ENCODE data around the gene MRPL11. TPM values are rescaled to one million over a fixed set of nuclear protein-coding genes. Genes with fewer than 3 reads are reported as not detected.
A peak's percentile ranks its signal among the peaks of the same experiment; 100 is the strongest.

MRPL11 gene
- total and polyA plus RNA-seq, 2 of the 13 experiments (the other 11 are each of a cell fraction or from before 2014, with no cell fraction given) = 72.9 to 176 TPM

DNA sequence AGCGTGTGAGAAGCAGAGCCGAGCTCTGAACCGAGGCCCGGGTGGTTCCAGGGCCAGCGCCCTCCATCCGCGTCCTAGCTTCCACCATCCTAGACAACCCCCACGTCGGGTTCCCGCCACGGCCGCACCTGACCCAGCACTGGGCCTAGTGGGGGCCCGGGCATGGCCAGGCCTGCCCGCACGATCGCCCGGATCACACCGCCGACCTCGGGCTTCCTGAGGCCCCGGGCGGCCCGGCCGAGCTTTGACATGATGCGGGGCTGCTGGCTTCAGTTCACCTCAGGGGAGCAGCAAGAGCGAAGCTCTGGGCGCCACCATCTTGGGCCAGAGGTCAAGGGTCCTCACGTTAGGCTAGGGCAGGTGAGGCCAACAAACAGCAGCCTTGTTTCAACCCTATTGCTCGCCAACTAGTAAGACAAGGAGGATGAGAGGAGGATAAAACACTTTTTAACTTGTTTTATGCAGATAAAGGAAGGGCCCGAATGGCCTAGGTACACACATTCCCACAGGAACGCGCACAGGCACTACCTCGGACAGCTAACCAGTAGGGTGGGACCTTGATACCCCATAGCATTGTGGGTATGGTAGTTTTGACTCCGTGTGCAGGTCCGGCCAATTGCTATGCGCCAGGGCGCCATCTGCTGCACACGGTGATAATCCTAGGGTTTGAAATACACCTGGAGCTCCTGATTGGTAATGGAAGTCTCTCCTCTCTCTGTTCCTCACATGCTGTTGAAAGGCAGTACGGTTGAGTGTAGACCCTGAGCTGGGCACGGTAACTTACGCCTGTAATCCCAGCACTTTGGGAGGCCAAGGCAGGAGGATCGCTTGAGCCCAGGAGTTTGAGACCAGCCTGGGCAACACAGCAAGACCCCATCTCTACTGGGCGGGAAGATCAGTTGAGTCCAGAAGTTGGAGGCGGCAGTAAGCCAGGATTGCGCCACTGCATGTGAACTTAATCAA, at the start of gene MRPL11 (continued):
- TF ChIP-seq, protein P1, sequence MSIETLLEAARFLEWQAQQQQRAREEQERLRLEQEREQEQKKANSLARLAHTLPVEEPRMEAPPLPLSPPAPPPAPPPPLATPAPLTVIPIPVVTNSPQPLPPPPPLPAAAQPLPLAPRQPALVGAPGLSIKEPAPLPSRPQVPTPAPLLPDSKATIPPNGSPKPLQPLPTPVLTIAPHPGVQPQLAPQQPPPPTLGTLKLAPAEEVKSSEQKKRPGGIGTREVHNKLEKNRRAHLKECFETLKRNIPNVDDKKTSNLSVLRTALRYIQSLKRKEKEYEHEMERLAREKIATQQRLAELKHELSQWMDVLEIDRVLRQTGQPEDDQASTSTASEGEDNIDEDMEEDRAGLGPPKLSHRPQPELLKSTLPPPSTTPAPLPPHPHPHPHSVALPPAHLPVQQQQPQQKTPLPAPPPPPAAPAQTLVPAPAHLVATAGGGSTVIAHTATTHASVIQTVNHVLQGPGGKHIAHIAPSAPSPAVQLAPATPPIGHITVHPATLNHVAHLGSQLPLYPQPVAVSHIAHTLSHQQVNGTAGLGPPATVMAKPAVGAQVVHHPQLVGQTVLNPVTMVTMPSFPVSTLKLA (IDR thresholded peaks at IDR 0.05) = no peak; the same call in 1 of the 2 replicates
- peak; percentile 74 for TF ChIP-seq ZEB1 (IDR thresholded peaks at IDR 0.05; ENCODE audit: insufficient replicate concordance, low read depth)
- 0 out of 2 replicates have a peak, but pooled peaks have one; percentile 17 for TF ChIP-seq RFXAP (CRISPR knock-in tag; IDR thresholded peaks at IDR 0.05; ENCODE audit: borderline replicate concordance)
- no peak for TF ChIP-seq ZNF138 (CRISPR knock-in tag; IDR thresholded peaks at IDR 0.05; ENCODE audit: low read depth)
- no peak for TF ChIP-seq ATAD3A (CRISPR knock-in tag; IDR thresholded peaks at IDR 0.05)
- no peak for TF ChIP-seq ZNF468 (CRISPR knock-in tag; IDR thresholded peaks at IDR 0.05)
- peak; percentile 51; the same call in 1 of the 2 replicates for TF ChIP-seq ZNF546 (CRISPR knock-in tag; conservative IDR thresholded peaks at IDR 0.05)
- TF ChIP-seq FOSL2 (CRISPR knock-in tag; IDR thresholded peaks at IDR 0.05) = no peak
- 0 out of 2 replicates have a peak, but pooled peaks have one; percentile 4 for TF ChIP-seq DR1 (CRISPR knock-in tag; IDR thresholded peaks at IDR 0.05)
- TF ChIP-seq MTA1 (CRISPR knock-in tag; IDR thresholded peaks at IDR 0.05; ENCODE audit: borderline replicate concordance) = no peak; the same call in 1 of the 2 replicates
- TF ChIP-seq, protein P2, sequence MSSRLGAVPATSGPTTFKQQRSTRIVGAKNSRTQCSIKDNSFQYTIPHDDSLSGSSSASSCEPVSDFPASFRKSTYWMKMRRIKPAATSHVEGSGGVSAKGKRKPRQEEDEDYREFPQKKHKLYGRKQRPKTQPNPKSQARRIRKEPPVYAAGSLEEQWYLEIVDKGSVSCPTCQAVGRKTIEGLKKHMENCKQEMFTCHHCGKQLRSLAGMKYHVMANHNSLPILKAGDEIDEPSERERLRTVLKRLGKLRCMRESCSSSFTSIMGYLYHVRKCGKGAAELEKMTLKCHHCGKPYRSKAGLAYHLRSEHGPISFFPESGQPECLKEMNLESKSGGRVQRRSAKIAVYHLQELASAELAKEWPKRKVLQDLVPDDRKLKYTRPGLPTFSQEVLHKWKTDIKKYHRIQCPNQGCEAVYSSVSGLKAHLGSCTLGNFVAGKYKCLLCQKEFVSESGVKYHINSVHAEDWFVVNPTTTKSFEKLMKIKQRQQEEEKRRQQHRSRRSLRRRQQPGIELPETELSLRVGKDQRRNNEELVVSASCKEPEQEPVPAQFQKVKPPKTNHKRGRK (CRISPR knock-in tag; IDR thresholded peaks at IDR 0.05) = no peak
- TF ChIP-seq SYNCRIP (IDR thresholded peaks at IDR 0.05; ENCODE audit: insufficient read depth, low read depth, low read length) = no peak
- TF ChIP-seq, protein P3, sequence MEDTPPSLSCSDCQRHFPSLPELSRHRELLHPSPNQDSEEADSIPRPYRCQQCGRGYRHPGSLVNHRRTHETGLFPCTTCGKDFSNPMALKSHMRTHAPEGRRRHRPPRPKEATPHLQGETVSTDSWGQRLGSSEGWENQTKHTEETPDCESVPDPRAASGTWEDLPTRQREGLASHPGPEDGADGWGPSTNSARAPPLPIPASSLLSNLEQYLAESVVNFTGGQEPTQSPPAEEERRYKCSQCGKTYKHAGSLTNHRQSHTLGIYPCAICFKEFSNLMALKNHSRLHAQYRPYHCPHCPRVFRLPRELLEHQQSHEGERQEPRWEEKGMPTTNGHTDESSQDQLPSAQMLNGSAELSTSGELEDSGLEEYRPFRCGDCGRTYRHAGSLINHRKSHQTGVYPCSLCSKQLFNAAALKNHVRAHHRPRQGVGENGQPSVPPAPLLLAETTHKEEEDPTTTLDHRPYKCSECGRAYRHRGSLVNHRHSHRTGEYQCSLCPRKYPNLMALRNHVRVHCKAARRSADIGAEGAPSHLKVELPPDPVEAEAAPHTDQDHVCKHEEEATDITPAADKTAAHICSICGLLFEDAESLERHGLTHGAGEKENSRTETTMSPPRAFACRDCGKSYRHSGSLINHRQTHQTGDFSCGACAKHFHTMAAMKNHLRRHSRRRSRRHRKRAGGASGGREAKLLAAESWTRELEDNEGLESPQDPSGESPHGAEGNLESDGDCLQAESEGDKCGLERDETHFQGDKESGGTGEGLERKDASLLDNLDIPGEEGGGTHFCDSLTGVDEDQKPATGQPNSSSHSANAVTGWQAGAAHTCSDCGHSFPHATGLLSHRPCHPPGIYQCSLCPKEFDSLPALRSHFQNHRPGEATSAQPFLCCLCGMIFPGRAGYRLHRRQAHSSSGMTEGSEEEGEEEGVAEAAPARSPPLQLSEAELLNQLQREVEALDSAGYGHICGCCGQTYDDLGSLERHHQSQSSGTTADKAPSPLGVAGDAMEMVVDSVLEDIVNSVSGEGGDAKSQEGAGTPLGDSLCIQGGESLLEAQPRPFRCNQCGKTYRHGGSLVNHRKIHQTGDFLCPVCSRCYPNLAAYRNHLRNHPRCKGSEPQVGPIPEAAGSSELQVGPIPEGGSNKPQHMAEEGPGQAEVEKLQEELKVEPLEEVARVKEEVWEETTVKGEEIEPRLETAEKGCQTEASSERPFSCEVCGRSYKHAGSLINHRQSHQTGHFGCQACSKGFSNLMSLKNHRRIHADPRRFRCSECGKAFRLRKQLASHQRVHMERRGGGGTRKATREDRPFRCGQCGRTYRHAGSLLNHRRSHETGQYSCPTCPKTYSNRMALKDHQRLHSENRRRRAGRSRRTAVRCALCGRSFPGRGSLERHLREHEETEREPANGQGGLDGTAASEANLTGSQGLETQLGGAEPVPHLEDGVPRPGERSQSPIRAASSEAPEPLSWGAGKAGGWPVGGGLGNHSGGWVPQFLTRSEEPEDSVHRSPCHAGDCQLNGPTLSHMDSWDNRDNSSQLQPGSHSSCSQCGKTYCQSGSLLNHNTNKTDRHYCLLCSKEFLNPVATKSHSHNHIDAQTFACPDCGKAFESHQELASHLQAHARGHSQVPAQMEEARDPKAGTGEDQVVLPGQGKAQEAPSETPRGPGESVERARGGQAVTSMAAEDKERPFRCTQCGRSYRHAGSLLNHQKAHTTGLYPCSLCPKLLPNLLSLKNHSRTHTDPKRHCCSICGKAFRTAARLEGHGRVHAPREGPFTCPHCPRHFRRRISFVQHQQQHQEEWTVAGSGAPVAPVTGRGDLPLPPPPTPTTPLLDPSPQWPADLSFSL (CRISPR knock-in tag; IDR thresholded peaks at IDR 0.05) = no peak
- TF ChIP-seq ZFY (CRISPR knock-in tag; IDR thresholded peaks at IDR 0.05) = peak; percentile 91
- TF ChIP-seq ZNF496 (CRISPR knock-in tag; IDR thresholded peaks at IDR 0.05; ENCODE audit: insufficient replicate concordance) = no peak
- TF ChIP-seq PTBP1 (IDR thresholded peaks at IDR 0.05; ENCODE audit: low read depth, low read length, poor library complexity, severe bottlenecking) = no peak
- peak; percentile 77 for TF ChIP-seq NR2F2 (IDR thresholded peaks at IDR 0.05; ENCODE audit: borderline replicate concordance, low read depth)
- TF ChIP-seq MYNN (CRISPR knock-in tag; IDR thresholded peaks at IDR 0.05; ENCODE audit: low read depth) = no peak

Data from HepG2 (cell line).